SH-SY5Y (cell line): Measurements from ENCODE around the gene RHBDL2.

ENCODE experiments used
- GATA2 ChIP-seq: IDR thresholded peaks from 2 replicates; pipeline ENCODE4 v1.6.1; 2011; ENCODE audit warnings: mild to moderate bottlenecking, low read depth, low read length
- GATA3 ChIP-seq: IDR thresholded peaks from 2 replicates; pipeline ENCODE4 v1.6.1; 2011; ENCODE audit warnings: low read depth, mild to moderate bottlenecking, low read length, moderate library complexity

The RHBDL2 gene

GRCh38 chr1:38938722-38939260 lies 2.8 kb downstream of the RHBDL2 start:
- no peak for TF ChIP-seq GATA2
- TF ChIP-seq GATA3 = no peak

- TF ChIP-seq GATA2 (no peak), GATA3 (no peak)
These were observed 9.1 kb downstream of the RHBDL2 start for GRCh38 chr1:38932571-38932970.

GRCh38 chr1:38929476-38929875 lies 12.2 kb downstream of the RHBDL2 start:
- no peak for TF ChIP-seq GATA2
- TF ChIP-seq GATA3 = no peak

GRCh38 chr1:38929054-38929453 lies 12.6 kb downstream of the RHBDL2 start:
- no peak for TF ChIP-seq GATA3

GRCh38 chr1:38926091-38926490 lies 15.5 kb downstream of the RHBDL2 start:
- TF ChIP-seq GATA2 = no peak
- TF ChIP-seq GATA3 = no peak

- TF ChIP-seq GATA2 = no peak
- no peak for TF ChIP-seq GATA3
These were observed 16.2 kb downstream of the RHBDL2 start for GRCh38 chr1:38925391-38925790.

- TF ChIP-seq GATA3 (no peak), GATA2 (no peak)
These were observed 18.0 kb downstream of the RHBDL2 start for GRCh38 chr1:38923607-38924006.

- TF ChIP-seq GATA2 (no peak), GATA3 (peak; percentile 15; the same call in 1 of the 2 replicates)
These were observed 22.5 kb downstream of the RHBDL2 start for GRCh38 chr1:38919130-38919529.

GRCh38 chr1:38918568-38918967 lies 23.1 kb downstream of the RHBDL2 start:
- TF ChIP-seq GATA3 (no peak), GATA2 (no peak)

- TF ChIP-seq GATA3 (no peak), GATA2 (no peak)
These were observed 23.9 kb downstream of the RHBDL2 start for GRCh38 chr1:38917772-38918171.

GRCh38 chr1:38917337-38917736 lies 24.3 kb downstream of the RHBDL2 start:
- TF ChIP-seq GATA2 (no peak), GATA3 (no peak)

GRCh38 chr1:38915352-38915948 lies 26.2 kb downstream of the RHBDL2 start:
- TF ChIP-seq GATA2 (no peak), GATA3 (no peak)

- TF ChIP-seq GATA3 (no peak), GATA2 (no peak)
These were observed 32.8 kb downstream of the RHBDL2 start for GRCh38 chr1:38908821-38909220.

GRCh38 chr1:38905985-38906384 lies 35.6 kb downstream of the RHBDL2 start:
- TF ChIP-seq GATA2 (no peak), GATA3 (no peak)

- TF ChIP-seq GATA3 (no peak), GATA2 (no peak)
These were observed 42.1 kb downstream of the RHBDL2 start for GRCh38 chr1:38899560-38899959.
